ENCODE results near the gene LFNG.
A peak's percentile ranks its signal among the peaks of the same experiment; 100 is the strongest.

The LFNG gene

DNA sequence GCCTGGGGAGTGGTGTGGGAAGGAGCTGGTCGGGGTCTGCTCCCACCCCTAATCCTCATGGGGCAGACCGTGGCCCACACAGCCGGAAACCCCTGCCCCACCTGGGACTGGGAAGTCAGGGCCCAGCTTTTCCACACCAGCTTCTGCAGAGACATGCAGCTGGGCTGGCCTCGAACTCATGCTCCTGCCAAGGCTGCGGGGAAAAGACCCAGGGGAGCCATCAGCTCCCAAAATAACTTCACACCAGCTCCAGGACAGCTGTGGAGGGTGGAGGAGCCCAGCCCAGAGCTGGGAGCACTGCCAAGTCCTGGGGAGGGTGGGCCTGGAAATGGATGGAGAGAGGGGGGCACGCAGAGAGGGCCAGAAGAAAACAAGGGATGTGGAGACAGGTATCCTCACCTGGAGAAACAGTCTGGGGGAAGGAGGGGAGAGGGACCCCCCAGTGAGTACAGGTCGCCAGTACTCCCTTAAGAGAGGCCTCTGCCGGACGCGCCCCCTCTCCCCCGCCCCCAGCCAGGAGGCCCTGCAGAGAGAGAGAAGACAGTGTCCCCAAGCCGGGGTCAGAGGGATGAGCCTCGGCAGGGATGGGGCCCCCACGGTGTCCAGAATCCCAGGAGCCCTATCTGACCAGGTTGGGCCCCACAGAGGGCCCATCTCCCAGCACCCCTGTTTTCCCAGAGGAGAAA, 31.8 kb upstream of the LFNG start:
- no peak for DNase-seq

GRCh38 chr7:2488272-2488645, 31.3 kb upstream of the LFNG start:
- DNase-seq = no peak

- no peak for DNase-seq
Observed at GRCh38 chr7:2488681-2489080, 30.9 kb upstream of the LFNG start.

DNA sequence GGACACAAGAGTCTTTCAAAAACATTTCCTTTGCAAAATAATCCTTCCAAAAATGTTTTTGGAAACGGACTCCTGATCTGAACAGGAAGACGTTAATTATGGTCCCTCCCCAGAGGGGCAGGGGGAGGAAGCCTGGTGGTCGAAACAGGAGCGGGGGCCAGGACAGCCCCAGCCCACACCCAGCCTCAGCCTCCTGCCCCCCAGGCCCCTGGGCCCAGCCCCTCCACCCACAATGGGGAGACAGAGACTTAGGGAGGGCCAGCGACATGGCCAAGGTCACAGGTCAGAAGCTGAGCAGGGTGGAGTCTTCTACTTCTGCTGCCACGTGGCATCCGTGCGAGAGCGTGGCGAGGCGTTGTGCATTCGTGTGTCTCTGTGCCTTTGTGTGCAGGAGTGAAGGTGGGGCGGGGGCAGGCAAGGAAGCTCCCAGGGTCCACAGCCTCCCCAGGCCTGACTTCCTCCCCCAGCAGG, 29.4 kb upstream of the LFNG start:
- no peak for DNase-seq

- no peak for DNase-seq
Observed at GRCh38 chr7:2492038-2492437, 27.5 kb upstream of the LFNG start.

DNA sequence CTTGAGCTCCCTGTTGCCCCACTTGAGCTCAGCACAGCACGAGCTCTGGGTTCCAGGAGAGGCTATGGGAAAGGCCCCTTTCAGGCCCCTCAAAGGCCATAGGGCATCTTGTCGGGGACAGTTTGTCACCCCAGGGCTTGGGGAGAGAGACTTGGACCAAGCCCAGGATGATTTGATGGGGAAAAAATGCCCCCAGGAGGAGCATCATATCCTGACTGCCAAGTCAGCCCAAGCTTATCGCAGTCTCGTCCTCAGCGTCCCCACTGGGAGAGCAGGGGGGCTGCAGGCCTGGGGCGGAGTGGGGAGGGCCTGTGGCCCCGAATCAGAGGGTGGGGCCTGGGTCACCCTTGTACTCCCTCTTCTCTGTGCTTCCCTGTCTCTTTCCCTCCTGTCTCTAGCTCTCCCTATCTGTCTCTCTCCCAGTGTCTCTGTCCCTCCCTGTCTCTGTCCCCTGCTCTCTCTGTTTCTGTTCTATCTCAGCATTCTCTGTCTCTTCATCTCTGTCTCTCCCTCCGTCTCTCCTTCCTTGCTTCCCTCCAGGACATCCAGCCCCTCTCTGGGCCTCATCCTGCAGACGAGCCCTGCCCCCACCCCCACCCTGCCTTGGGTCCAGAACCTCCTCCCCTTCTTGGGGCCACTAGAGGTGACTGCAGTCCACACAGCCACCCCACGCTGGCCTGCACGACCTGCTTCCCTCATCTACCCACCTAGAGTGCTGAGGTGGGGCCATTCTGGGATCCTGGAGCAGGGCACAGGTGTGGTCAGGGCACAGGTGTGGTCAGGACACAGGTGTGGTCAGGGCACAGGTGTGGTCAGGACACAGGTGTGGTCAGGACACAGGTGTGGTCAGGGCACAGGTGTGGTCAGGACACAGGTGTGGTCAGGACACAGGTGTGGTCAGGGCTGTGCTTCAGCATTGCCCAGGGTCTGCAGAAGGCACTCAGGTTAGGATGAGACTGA, 26.1 kb upstream of the LFNG start:
- no peak for DNase-seq

DNA sequence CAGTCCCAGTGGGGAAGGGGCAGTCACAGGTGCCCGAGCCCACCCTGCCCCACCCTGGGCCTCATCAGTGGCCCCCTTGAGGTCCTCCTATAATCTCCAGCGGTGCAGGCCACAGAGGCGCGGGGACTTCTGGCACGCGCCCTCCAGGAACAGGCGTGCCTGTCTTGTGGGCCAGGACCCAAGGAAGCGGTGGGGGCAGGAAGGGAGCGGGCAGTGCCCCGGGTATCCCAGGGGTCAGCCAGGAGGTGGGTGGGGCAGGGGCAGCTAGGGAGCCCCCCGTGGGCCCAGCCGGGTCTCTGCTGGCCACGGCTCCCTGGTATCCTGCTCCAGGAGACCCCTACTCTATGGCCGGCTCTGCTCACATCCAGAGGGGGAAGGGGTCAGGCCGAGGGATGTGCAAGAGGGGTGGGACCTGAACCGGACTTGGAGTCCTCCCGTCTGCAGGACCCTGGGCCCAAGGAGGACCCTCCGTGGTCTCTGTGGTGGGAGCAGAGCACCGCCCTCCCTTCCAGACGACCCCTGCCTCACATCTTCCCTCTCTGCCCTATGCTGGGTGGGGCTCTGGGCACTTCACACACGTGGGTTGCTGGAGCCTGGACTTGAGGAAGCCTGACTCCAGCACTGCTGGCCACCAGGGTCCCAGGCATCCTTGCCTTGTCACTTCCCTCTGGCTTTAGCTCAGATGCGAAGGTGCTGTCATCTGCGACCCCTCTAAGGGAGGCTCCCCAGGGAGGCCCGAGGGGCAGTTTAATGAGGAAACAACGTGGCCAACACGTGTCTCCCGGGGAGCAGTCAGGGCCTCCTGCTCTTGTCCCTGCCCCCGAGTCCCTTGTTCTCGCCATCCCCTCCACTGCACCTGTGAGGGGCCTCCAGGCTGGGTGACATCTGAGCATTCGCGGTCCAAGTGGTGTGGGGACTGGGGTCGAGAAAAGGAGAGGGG, 25.1 kb upstream of the LFNG start:
- DNase-seq = no peak

DNA sequence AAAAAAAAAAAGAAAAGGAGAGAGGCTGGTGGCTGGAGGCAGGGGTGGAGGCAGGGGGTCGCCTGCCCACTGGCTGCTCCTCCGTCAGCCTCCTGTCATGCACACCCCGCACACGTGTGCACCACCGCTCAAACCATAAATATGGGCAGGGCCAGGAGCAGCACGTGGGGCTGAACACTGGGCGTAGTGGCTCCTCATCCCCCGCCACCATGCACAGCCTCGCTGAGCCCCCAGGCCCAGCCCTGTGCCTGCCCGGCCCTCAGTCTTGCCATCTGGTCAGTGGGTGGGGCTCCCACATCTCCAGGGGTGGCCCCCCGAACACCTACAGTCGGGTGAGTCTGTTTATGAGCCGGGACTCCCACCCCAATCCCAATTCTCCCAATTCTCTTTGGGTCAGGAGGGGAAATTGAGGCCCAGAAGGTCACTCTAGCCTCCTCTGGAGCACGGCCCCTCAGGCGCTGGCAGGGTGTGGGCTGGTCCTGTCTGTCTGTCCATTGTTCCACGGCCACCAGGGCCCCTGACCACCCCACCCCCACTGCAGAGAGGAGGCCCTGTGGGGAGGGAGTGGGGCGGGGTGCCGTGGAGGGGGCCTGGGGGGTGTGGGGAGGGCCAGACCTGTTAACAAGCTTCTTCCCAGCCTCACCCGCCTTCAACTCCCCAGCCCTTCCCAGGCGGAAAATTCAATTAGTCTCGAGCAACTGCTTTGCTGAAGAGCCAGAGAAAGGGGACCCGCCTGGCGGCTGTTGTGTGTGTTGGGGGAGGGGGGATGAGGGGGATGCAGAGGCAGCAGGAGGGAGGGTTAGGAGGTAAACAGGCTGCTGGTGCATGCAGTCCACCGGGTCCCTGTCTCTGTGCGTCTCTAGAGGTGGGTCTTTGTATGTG, 23.9 kb upstream of the LFNG start:
- peak; percentile 98 for DNase-seq

DNA sequence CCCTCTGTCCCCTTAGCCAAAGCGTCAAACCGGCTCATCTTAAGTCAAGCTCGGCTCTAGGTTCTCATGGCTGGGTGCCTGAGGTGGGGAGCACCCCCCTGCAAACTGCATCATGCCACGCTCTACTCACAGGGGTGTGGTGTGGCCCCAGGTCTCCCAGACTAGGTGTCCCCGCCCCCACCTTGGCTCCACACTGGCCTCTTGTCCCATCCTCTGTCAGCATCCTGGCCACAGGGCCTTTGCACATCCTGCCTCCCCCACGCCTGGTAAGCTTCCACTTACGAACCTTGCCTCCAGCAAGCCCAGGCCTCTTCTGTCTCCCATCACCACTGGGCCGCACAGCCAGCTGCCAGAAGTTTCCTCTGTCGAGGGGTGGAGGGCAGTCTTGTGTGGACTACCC, 23.2 kb upstream of the LFNG start:
- DNase-seq = no peak

GRCh38 chr7:2497065-2497464, 22.5 kb upstream of the LFNG start:
- DNase-seq = no peak

GRCh38 chr7:2497500-2498336, 21.9 kb upstream of the LFNG start:
- DNase-seq = peak; percentile 77

DNA sequence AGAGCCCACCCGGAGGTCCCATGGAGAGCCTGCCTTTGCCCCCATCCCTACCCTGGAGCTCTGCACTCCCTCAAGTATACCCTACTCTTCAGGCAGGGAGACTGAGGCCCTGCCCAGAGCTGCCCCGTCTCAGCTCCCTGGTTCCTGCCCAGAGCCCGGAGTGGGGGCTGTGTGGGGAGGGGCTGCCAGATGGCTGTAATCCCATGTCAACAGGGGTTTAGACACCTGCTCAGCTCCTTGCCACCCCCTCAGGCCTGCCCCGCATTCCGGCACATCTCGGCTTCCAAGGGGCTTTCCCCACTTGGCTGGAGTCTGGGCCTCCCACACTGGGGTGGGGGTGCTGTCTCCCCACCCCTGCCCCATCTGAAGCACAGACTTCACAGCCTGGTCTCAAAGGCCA, 20.9 kb upstream of the LFNG start:
- DNase-seq = peak; percentile 85

GRCh38 chr7:2499181-2499580, 20.4 kb upstream of the LFNG start:
- DNase-seq = no peak

- DNase-seq = peak; percentile 55
Observed at GRCh38 chr7:2499719-2500430, 19.7 kb upstream of the LFNG start.

- no peak for DNase-seq
Observed at GRCh38 chr7:2500701-2501100, 18.9 kb upstream of the LFNG start.

GRCh38 chr7:2501947-2502646, 17.5 kb upstream of the LFNG start:
- no peak for DNase-seq

GRCh38 chr7:2502647-2502966, 17.0 kb upstream of the LFNG start:
- DNase-seq = no peak

DNA sequence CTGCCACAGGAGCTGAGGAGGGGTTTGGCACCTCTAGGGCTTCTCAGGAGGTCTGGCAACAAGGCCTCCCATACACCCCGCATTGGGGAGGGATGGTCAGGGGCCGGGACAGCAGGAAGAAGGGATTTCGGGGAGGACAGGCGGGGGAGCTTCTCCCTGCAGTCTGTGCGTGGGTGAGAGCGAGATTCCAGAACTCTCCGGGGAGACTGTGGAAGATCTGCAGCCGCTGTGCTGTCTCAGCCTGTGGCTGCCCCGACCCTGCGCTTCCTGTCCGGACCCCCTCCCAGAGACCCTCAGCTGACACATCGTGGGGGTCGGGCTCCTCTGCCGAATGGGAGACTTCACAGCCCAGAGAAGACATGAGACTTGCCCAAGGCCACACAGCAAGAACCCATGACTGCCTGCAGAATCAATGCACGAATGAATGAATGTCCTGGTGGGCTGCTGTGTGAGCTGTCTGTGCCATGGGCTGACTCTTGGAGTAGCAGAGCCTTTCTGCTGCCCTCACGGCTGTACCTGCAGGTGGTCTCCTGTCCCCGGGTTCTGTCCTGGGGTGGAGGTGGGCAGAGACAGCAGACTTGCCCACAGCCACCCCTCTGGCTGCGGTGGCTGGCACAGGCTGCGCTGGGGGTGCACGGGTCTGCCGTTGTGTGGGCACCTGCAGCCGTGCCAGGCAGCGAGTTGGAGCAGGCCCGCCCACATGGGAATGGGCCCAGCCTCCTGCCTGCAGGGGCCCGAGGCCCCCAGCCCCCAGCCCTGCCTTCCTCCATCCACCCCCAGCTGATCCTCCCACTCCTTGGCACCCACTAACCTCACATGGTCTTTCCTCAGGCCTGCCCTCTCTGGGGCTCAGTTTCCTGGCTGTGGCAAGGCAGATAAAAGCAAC, 16.3 kb upstream of the LFNG start:
- no peak for DNase-seq
